GM18502 (cell line): ENCODE data around the gene RRAS2.
"Not testable (repeated sequence)": the region's sequence is repeated elsewhere in the genome, so short reads cannot be mapped to it uniquely, and the experiment has no call there.

ENCODE experiments used
- ATAC-seq: cut with Tn5 transposase; IDR thresholded peaks from one replicate; pipeline ENCODE4 v1.9.1; 2021; ENCODE audit warnings: mild to moderate bottlenecking; ENCODE audit not compliant: unreplicated experiment, poor library complexity

Gene RRAS2

DNA sequence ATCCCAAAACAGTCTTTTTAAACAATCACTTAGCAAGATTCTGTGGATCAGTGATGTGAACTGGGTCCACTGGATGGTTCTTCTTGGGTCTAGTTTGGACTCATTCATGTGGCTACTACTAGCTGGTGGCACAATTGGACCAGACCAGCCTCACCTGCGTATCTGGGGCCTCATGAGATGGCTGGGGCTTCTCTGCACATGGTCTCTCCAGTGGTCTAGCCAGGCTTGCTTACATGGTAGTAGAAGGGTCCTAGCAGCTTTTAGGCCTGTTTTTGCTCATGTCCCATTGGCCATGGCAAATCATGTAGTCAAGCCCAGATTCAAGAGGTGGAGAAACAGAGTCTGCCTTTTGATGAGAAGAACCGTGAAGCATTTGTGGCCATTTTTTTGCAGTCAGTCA is 94.0 kb downstream of the RRAS2 start:
- ATAC-seq, result no peak

DNA sequence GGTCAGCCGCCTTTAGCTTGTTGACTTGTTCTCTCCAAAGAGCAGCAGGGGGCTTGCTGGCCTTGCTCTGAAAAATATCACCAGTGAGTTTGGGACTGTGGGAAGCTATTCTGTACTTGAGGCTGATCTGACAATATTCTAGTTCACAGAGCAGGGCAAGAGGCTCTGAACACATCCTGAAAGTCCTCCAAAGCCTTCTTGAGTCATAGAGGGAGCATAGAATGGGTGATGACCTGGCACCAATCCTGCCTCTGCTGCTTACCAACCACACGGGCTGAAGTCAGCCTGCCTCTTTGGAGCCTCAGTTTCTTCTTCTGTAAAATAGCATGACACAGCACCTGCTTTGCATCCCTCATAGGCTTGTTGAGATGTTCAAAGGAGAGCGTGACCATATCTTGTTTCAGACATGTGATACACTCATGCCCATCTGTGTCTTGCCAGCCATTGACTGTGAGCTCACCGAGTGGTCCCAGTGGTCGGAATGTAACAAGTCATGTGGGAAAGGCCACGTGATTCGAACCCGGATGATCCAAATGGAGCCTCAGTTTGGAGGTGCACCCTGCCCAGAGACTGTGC is 96.6 kb downstream of the RRAS2 start:
- ATAC-seq, result no peak

DNA sequence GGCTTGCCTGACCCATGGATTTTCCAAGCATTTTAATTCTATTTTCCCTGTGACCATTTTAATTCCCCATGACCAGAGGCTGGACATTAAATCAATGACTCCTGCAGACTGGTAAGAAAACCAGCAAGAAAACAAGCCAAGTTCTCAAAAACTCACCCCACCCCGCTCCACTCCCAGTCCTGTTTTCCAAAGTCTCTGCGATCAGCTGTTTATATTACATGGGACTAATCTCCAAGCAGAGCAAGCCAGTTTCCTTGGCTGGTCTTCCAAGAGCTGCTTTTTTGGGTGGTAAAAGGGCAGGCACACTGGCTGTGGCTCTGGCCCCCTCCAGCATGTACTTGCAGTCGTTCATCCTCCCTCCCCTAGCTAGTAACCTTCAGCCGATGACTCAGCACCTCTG is 97.9 kb downstream of the RRAS2 start:
- ATAC-seq, result no peak

DNA sequence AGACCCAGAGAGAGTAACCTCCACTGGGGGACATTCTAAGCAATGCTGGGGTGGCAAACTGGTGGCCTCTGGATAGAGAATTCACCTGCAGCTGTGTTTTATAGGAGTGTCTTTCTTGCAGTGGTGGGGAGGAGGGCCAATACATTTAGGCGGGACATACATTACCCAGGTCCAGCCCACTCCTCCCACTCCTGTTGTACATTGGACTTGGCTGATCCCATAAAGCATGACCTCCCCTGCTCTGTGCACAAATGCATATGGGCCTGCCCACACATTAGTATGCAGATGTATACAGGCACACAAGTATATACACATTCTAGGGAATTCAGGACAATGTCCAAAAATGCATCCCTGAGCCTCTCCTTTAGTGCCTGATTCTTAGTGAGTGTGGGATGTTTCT is 99.1 kb downstream of the RRAS2 start:
- ATAC-seq, result no peak

DNA sequence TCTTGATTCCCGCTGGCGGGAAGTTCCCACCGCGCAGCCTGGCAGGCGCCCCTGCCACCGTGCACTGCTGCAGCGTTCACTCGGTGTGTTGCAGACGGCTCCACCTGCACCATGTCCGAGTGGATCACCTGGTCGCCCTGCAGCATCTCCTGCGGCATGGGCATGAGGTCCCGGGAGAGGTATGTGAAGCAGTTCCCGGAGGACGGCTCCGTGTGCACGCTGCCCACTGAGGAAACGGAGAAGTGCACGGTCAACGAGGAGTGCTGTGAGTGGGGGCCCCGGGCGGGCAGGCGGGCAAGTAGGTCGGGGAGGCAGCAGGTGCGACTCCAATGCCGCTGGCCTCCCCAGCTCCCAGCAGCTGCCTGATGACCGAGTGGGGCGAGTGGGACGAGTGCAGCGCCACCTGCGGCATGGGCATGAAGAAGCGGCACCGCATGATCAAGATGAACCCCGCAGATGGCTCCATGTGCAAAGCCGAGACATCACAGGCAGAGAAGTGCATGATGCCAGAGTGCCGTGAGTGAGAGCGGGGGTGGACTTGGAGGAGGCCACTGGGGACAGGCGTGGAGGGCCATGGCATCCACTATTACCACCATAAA is 99.7 kb downstream of the RRAS2 start:
- no peak for ATAC-seq

DNA sequence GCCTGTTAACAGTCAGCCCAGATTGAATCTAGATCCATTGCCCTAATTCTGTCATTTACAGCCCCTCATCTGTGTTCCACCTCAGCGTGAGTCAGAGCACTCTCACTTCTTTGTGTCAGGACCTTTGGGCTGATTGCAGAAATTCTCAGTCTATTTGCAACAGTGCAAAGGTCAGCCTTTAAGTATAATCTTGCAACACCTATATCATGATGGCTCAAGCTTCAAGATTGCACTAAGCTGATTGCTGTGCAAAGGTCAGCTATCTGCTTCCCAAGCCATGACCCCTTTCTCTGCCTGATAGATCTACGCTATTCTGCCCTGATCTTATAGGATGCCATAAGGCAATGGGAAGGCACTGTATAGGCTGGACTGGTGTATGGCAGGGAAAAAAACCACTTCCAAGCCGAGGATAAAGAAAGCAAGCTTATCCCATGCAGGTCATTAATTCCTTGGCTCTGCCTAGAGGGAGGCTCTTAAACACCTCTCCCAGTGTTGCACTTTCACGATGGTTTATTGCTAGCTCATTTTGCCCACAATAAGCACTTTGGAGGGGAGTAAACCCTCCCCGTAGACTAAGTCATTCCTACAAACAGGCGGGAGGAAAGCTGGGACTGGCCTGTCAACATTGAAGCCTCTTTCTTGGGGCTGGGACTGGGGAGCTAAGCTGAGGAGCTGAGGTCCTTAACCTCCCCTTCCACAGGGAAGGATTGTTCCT is 100.6 kb downstream of the RRAS2 start:
- no peak for ATAC-seq

DNA sequence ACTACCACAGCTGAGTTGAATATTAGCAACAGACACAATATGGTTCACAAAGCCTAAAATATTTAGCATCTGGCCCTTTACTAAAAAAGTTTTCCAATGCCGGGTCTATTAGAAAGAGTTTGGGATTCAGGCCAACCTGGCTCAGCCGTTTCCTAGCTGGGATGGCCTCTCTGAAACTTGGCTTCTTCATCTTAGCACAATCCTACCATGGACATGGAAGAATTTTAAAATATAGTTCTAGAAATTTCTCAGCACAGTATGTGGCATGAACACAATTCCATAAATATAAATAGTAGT is 103.8 kb downstream of the RRAS2 start:
- no peak for ATAC-seq

DNA sequence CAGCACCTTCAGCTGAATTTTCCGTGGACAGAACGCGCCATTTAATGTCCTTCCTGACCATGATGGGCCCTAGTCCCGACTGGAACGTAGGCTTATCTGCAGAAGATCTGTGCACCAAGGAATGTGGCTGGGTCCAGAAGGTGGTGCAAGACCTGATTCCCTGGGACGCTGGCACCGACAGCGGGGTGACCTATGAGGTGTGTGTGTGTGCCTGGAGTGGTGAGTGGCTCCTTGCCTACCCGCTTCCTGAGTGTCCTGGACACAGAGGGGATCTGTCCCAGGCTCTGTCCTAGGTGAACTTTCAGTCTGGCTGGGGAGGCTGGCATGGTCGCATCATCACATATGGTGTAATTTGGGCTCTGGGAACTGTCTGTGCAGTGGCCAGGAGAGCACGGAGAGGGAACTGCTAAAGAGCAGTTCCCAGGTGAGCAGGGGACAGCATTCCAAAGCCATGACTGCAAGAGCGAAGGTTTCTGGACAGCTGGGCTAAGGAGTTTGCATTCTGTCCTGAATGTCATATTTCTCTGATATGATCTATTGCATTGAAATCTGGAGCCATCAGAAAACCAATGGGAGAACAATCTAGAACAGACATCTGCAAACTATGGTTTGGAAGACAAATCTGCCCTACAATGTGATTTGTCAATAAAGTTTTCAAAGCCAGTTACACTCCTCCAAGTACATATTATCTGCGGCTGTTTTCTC is 104.3 kb downstream of the RRAS2 start:
- no peak for ATAC-seq

DNA sequence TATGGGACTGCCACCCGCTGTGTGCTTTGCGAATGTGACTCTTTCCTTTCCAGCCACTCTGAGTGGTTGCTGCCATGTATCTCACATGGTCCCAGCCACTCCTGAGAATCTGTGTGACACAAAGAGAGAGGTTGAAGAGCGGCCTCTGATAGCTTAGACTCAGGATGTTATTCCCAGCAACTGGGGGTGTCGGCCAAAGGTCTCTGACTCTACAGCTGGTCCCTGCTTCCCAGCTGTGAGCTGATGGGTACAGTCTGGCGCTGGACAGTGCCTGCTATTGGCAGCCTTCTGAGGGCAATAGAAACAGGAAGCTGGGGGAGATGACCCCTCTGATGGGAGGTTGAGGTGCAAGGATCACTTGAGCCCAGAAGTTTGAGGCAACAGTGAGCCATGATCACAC is 105.1 kb downstream of the RRAS2 start:
- ATAC-seq, result no peak

DNA sequence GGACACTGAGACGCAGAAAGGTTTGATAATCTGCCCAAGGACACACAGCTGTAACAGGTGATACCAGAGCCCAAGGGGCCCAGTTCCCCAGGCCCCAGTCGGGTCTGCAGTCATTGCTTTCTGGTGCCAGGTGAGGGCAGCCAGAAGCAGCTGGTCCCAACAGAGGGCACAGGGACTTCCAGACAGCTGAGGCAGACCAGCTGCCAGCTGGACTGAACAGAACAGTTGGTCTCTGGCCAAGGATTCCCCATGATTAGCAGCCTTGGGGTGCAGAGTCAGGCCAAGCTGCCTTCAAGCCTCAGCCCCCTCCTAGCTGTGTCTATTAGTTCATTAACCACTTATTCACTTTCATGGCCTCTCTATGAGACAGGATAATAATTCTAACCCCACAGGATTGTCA is 105.6 kb downstream of the RRAS2 start:
- no peak for ATAC-seq

DNA sequence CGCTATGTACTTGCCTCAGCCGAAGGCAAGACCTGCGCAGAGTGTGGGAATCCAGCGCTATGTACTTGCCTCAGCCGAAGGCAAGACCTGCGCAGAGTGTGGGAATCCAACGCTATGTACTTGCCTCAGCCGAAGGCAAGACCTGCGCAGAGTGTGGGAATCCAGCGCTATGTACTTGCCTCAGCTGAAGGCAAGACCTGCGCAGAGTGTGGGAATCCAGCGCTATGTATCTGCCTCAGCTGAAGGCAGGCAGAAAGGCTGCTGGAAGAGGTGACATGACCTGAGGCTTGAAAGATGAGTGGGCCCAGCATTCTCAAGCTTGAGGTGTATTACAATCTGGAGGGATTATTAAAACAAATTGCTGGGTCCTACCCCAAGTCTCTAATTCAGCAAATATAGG is 106.5 kb downstream of the RRAS2 start:
- not testable (repeated sequence) for ATAC-seq

DNA sequence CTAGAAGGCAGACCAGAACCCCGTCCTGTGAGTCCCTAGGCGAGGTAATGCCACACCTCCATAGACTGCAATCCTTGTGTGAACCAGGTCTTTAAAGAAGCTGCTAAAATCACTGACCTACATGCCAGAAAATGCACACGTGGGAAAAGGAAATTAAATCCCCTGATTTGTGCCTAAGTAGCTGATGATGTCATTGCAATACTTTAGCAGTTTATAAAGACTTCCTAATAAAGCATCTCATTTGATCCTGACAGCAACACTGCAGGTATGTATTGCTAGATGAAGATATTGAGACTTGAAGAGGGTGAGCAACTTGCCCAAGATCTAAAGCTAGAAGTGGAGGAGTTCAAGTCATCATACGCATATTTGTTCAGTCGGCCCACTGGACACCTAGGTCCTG is 107.2 kb downstream of the RRAS2 start:
- no peak for ATAC-seq

DNA sequence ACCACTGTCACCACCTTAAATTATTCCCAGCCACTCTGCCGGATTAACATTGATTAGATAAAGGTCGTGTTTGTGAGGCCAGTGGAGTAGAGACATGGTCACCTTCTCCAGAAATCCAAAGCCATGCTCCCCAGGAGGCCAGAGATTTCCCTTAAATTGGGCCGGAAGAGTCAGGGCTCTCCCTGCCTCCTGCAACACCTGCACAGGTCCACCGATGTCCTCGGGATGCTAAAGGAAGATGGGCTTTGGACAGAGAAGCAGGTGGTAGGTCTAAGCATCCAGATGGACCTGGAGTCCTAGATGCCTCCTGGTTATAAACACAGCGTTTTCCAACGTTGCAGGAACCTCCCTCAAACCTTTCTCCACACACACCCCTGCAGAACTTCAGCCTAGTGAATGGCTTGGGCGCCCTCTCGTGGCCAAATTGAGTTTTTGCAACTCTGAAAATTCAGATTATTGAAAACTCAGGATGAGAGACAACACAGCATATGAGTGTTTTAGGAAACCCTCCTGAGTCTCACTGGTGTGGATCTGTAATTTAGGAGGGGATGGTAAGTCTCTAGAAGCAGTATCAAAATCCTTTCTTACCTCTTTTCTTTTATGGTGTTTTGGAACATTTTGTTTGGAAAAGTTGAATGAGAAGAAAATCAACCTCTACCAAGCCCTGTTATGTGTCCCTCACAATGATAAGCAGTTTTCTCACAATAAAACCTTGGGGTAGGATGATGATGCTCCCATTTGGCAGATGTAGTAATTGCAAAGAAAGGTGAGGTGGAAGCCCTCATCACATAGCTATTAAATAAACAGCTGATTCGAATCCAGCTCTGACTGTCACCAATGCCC is 109.6 kb downstream of the RRAS2 start:
- peak; percentile 43 for ATAC-seq

DNA sequence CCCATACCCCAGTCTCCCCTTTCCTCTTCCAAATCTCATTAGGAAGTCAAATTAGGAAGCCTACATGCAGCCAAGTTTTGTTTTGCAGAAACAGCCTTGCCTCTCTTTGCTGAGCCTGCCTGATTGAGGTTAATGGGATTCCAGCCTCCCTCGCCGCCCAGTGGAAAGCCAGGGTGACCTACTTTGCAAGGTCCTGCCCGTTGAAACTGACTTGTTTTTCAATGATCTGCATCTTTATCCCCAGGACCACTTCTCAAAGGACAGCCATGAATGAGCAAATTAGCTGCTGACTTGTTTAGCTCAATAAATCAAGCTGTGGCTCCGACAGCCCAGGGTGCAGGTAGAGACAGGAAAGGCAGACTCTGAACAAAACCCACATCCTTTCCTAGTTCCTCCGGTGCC is 110.4 kb downstream of the RRAS2 start:
- ATAC-seq, result no peak

DNA sequence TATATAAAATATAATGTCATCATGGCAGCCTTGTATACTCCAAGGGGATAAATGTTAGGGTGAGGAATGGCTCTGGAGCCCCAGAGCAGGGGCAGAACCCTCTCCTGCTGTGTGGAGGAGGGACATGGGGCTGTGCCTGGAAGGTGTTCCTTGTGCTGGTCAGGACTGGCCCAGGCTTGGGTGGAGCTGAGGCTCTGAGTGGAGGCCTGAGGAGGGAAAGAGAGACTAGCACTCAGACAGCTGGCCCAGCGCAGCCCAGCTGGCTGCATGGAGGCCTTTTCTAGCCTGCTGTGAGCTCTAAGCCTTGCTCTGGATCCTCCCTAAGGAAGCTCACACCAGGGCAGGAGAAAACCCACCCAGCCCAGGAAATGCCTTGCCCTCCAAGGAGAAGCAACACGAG is 113.5 kb downstream of the RRAS2 start:
- no peak for ATAC-seq

DNA sequence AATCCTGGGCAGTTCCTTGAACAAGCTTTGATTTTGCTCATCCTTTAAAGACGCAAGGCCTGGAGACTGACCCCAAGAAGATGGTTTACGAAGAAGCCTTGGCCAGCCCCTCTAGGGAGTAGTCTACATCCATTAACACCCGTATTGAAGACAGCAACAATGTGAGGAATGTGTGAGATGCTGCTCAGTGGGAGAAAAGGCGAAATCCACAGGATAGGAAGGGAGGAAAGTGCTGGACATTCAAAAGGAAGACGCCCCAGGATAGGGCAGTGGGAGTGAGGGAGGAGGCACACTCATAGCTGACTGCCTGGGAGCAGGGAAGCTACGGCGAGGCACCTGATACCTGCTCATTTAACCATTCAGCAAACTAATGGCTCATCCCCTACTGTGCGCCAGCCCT is 114.1 kb downstream of the RRAS2 start:
- ATAC-seq, result no peak

DNA sequence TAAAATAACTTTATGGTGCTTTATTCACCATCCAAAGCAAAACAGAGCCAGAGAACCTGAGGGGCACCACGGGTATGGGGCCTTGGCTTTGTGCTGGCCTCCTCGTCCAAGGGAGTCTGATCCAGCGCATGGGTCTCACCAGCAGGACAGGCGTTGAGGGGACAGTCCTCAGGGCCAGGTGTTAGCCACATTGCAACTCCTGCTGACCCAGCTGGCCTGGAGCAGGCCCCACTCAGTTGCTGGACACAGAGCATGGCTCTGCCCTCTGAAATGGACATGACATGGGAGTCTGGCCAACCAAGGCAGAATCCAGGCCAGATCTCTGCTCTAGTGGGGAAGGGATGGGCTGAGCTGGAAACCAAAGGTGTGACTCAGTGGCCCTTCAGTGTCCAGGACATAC is 116.2 kb downstream of the RRAS2 start:
- no peak for ATAC-seq

DNA sequence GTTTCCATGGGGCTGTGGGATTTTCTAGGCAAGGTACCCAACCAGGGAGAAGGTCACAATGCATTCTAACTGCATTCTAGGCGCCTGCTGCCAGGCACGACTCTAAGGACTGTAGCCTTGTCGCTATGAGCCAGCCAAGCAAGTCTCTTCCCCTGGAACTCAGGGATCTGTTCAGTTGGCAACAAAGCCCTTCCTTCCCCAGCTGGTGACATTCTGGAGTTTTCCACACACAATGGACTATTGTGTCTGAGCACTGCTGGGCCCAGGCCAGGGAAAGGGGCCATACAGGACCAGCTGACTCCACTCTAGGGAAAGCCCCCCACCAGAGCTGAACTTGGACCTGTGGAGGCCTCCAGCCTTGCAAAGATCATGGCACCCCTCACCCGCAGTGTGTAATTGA is 116.8 kb downstream of the RRAS2 start:
- ATAC-seq, result no peak

DNA sequence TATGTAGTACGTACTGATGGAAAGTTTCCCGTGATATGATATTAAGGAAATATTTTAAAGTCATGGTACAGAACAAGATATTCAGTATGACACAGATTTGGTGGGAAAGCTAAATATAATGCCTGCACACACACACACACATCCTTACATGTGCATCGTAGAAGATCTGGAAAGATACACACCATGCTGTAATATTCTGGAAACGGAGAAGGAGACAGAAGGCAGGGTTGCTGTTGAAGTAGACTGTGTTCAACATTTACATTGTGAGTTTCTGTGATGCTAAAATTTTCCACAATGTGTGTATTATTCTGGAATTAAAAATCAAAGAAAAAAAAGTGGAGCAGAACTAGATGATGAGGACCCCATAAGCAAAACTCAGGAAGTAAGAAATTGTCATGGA is 118.0 kb downstream of the RRAS2 start:
- ATAC-seq, result no peak

DNA sequence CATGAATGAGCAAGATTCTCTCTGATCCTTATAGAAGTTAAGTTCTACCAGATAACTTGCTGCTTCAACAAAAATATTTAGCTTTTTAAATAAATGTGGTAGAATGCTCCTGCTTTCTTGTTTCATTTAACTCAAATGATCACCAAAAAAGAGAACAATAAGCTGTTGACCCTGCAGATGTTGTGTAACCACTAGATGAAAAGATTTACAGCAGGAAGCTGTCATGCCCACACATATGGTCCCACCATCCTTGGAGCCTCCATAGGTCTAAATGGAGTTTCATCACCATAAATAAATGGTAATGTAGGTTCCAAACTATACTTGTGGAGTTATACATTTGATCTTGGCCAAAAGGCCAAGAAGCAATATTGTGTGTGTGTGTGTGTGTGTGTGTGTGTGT is 118.8 kb downstream of the RRAS2 start:
- no peak for ATAC-seq

DNA sequence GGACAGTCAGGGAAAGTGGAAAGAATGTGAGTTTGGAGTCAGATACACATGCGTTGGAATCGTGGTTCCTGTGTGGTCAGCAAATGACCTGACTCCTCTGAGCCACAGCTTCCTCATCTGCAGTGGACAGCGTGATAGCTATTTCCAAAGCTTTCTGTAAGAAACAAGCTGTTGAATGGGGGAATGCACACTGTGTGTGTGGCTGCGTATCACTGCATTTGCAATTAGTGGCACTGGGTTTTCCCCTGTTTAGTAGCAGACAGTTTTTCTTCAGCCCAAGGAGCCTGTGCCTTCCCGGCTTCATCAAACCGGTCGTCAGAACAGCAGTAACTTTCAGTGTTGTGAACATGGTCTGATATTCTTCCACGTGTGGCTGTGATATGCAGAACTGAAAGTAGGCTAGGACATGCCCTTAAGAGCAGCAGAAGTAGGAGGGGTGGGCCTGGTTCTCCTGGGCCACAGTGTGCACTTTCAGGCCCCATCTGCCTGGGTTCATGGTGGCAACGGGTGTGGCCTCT is 121.5 kb downstream of the RRAS2 start:
- peak; percentile 99 for ATAC-seq
